ENCODE results near the gene ASF1A.
A peak's percentile ranks its signal among the peaks of the same experiment; 100 is the strongest.

The ASF1A gene

DNA sequence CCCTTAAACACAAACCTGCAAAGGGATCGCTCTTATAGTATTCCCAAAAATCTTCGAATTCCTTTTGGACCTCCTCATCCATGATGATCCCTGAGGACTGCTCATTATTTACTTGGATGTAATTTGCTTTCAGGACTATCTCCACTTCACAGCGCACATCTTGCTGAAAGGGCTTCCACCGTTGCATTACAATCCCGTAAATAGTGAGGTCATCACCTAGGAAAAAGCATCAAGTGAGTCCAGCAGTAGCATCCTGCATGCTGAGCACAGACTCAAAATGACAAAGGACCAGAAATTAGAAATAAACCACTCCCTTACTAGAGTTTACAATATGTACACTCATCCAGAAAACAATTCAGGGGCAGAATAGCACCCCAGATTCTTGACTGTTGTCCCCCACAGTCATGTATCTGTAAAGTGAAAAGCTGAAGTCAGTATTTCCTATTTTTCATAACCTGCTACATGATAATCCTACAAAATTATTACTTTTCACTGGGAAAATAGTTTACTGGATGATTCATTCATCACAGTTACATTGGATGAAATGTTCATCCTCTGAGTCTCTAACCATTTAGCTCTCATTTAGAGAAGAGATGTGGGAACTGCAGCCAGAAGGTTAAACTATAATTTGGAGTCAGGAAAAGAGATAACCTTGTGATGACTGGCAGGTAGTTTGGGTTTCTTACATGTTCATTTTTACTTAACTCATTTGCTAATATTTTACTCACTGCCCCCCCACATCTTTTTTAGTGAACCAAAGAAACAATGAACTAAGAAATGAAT is 23.8 kb downstream of the ASF1A start:
- DNase-seq: no peak

DNA sequence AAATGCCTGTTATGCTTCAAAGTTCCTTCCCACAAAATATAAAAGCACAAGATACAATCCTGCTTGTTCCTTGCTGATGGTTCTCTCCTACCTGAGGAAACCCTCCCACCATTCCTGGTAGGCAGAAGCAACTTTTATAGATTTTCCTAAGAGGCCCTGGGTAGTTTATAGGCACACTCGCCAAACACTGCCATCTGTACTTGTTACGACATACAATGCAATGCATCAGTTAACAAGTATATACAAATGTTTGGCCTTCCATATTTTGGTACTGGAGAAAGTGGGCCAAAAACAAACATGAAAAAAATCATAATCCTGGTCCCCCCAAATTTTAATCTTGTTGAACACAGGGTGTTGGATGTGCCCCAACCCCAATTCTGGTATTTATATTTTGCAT is 24.4 kb downstream of the ASF1A start:
- DNase-seq: no peak

DNA sequence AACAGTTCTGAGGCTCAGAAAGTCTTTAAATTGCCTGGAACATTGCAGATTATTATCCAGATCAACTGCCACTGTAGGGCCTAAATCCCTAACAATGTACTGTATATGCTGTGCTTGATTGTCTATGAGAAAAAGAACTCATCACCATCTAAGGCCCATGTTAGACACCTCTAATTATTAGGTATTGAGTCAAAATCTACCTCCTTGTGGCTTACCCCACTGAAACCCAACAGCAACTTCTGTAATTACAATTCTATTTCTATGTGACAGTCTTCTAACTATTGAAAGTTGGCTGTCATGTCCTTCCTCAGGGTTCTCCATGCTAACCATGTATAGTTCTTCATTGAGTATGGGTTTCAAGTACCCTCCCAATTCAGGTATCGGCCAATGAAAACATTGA is 27.1 kb downstream of the ASF1A start:
- DNase-seq: no peak

DNA sequence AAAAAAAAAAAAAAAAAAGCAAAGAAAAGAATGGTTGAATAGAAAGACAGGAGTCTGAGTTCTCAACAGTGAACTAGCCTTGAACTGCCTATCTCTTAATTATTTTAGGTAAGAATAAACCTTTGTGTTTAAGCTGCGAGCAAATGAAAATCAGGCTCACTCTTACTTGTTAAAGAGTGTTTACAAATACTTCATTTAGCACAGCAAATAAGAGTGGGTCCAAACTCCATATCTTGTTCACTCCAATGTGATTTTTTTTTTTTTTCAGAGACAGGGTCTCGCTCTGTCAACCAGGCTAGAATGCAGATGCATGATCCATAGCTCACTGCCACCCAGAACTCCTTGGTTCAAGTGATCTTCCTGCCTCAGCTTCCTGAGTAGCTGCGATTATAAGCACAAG is 29.1 kb downstream of the ASF1A start:
- no peak for DNase-seq

DNA sequence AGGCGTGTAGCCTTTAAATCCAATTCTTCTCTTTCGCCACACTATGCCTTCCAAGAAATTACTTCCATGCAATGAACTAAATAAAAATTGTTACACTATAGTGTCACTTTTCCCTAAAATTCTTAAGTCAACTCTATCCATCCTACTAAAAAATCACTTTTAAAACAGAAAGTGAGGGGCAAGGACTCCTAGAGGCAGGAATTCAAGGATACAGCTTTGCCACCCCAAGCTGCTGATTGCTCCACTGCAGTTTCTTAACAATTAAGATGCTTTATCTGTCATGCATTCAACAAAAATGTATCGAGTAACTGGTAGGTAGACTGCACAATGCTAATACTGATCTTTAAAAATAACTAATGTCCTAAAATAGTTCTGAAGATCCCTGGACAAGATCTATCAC is 36.7 kb downstream of the ASF1A start:
- DNase-seq: no peak

DNA sequence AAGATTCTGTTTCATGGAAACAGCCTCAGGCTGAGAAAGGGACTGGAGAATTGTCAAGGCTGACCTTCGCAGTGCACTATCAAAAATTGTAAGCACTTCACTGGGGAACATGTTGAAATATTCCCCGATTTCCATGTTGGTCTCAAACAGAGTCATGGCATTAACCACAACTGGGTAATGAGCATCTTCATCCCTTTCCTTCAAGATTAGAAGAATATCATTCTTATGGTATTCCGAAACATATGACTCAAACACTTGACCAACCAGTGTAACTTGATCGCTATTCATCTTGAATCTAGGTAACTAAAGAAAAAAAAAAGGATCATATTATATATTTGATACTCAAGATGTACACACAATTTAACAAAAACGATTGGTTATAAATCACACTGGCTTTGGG is 37.5 kb downstream of the ASF1A start:
- DNase-seq: no peak

DNA sequence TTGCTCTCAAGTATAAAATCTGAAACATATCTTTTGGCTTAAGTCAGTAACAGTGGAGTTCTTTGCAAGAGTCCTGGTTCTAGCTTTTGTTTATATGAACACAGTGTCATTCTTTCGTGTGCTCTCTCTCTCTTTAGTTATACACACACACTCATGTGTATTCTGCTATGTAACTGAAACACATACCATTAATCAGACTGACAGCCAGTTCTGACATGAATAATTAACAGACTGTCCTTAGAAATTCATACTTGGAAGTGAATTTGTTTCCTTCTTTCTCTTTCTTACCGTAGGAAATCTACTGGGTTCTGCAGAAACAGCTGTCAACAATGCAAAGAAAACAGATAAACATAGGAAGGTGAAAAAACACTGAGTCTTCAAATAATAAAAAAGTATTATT is 38.5 kb downstream of the ASF1A start:
- DNase-seq: no peak

DNA sequence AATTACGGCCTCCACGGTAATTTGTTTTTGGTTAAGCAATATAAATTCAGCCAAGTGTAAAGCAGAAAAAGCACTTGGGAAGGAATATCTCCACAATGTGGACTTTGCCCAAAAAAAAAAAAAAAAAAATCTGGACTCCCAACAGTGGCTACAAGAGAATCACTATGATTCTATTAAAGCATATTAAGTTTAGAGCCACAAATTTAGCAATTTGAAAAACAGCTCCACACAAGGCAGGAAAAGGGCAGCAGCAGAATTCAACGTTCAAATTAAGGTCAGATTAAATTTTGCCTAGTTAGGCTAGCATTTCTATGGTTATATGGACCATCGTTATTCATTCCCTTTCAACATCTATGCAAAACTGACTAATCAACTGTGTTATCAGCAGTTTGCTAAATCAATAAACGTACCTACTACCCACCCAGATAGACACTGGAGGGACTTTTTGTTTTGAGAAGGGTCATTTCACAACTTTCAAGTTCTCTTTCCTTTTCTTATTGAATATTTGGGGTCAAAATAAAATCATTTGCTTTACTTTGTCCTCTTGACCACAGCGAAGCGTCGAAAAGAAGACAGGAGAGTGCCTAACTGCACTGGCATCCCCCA is 40.0 kb downstream of the ASF1A start:
- no peak for DNase-seq

DNA sequence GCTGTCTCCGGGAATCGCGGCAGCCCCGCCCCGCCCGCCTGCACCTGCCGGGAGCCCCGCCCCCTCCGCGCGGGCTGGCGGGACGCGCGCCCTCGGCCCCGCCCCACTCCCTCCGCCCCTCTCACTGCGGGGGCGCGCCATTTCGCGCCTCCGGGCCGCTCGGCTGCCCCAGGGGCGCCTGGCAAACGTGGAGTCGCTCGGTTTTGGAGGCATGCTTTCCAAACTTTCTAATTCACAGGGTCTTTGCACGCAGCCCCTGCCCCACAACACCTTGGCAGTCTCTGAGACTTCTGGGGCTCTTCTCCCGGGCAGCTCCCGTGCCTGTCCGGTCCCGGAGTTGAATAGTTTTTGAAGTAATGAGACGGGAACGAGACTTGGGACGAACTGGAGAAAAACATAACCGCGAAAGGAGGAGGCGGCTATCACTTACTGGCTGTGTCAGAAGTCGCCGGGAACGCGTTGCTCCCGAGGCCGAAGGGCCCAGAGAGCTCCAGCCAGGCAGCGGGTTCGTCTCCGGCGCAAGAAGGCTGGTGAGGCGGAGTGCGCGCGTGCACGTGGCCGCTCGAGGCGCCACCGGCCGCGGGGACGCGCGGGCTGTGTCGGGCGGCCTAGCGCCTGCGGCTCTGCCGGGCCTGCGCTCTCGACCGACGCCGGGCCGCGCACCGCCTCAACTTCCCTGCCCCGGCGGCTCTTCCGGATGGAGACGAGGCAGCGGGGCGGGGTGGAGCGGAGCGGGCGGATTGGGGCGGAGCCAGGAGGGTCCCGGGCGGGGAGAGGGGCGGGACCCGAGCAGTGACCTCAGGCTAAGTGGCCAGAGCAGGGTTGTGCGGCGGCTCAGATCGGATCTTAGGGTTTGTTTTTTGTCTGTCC is 40.7 kb downstream of the ASF1A start, which contains the start of gene MCM9:
Gene MCM9, minus strand, starts transcription at position 699 of the 870 bp plus-strand sequence. CDS start 3,436 bp downstream, outside the sequence.
- DNase-seq: peak; percentile 90

DNA sequence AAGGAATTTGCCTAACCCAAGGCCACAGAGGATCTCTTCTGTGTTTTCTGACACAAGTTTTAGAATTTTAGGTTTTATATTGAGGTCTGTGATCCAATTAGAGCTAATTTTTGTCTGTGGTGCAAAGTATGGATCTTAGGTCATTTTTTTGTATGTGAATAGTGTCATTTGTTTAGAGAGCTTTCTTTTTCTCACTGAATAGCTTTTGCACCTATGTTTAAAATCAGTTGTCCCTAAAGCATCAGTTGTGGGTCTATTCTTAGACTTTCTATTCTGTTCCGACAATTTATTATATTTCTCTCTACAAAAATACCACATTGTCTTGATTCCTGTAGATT is 41.3 kb downstream of the ASF1A start:
- no peak for DNase-seq

DNA sequence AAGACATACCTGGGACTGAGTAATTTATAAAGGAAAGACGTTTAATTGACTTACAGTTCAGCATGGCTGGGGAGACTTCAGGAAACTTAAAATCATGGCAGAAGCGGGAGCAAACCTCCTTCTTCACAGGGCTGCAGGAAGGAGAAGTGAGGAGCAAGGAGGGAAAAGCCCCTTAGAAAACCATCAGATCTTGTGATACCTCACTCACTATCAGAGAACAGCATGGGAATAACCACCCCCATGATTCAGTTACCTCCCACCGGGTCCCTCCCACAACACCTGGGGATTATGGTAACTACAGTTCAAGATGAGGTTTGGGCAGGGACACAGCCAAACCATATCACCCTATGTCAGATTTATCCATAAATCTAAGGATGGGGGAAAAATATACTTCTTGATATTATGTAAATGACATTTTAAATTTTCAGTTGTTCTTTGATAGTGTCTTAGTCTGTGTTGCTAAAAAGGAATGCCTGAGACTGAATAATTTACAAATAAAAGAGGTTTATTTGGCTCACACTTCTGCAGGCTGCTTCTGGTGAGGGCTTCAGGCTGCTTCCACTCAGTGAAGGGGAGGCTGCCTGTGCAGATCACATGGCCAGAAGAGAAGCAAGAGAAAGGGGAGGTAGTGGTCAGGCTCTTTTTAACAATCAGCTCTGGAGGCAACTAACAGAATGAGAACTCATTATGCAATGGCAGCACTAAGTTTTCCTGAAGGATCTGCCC is 42.2 kb downstream of the ASF1A start:
- no peak for DNase-seq

DNA sequence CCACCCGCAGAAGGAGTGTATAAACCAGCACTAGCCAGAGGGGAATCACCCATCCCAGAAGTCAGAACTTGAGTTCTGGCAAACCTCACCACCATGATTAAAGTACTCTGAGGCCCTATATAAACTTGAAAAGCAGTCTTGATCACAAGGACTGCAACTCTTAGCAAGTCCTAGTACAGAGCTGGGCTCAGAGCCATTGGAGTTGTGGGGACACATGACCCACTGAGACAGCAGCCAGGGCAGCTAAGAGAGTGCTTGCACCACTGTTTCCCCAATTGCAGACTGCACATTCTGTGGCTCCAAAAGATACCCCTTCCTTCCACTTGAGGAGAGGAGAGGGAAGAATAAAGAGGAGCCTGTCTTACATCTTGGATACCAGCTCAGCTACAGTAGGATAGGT is 45.7 kb downstream of the ASF1A start:
- DNase-seq: no peak

DNA sequence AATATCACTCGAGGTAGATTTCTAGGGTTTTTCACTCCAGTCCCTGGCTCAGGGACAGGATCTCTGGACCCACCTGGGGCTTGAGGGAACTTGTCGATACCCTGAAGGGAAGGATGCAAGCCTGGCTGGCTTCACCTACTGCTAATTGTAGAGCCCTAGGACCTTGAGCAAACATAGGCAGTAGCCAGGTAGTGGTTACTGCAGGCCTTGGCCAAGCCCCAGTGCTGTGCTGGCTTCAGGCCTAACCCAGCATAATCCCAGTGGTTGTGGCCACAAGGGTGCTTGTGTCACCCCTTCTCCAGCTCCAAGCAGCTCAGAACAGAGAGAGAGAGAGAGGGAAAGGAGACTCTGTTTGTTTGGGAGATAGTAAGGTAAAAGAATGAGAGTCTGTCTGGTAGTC is 46.8 kb downstream of the ASF1A start:
- no peak for DNase-seq

DNA sequence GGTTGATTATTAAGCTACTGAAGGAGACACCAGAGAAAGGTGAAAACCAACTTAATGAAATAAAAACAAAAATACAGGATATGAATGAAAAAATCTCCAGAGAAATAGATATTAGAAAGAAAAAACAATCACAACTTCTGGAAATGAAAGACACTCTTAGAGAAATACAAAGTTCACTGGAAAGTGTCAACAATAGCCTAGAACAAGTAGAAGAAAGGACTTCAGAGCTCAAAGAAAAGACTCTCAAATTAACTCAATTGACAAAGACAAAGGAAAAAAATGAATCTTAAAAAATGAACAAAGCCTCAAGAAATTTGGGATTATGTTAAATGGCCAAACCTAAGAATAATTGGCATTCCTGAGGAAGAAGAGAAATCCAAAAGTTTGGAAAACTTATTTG is 51.3 kb downstream of the ASF1A start:
- no peak for DNase-seq

DNA sequence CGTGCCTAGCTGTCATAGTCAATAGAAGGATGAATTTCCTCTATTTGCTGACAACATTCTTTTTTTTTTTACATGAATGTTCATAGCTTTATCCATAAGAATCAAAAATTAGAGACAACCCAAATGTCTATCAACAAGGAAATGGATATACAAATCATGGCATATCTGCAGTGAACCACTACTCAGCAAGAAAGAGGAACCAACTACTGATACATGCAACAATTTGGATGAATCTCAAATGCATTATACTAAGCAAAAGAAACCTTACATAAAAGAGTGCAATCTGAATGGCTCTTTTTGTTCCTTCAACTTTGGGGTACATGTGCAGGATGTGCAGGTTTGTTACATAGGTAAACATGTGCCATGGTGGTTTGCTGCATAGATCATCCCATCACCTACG is 58.7 kb downstream of the ASF1A start:
- no peak for DNase-seq

DNA sequence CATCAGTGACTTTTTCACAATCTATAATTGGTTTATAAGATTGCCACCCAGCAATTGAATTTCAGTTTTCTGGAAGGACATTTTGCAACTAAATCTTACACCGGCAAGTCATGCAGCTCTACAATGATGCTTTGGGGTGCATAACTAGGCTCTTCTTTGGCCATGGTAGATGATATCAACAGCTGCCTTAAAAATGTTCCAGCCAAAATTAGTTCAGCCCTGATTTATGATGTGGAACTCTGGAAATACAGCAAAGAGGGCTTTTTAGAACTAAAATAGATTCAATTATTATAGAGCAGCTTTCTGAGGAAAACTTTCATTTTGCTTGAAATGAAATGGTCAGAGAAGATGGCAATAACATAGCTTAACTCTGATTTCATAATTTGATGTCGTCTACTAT is 59.4 kb downstream of the ASF1A start:
- DNase-seq: no peak

Measured in CD4-positive, alpha-beta T cell treated with Interferon gamma for 1 hour (primary cell).